ENCODE data around the gene EMILIN1. TPM values are rescaled to one million over a fixed set of nuclear protein-coding genes. Genes with fewer than 3 reads are reported as not detected.
A peak's percentile ranks its signal among the peaks of the same experiment; 100 is the strongest.

EMILIN1 gene
- total RNA-seq, 2 donors from 2014 or later, result 1.9 to 2.1 TPM

DNA sequence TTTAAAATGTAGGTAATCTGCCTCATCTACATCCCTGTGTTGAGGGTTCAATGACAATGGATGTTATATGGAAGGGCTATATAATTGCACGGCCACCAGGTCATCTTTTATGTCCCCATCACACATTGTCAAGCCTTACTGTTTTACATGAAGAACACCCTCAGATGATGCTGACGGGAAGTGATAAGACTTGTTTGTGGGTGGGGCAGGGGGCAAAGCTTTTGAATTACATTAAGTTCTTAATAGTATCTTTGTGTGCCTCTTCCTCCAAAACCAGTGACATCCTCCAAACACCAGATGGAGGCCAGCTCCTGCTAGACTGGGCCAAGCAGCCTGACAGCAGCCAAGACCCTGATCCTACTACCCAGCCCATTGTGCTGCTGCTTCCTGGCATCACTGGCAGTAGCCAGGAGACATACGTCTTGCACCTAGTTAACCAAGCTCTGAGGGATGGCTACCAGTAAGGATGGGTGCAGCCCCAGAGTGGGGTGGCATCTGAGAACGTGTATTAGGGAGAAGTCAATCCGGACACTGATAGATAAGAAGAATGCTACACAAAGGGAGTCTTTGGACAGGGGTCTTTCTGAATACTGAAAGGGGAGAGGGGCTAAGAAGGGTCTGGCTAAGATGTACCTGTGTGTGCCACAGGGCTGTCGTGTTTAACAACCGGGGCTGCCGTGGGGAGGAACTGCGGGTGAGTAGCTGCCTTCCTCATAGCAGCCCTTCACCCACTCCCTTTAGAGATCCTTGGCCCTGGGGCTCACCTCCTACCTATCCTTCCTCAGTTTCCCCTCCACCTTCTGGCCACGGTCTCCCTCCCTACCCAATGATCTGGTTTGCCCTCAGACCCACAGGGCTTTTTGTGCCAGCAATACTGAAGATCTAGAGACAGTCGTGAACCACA lies 50.5 kb downstream of the EMILIN1 start:
- DNase-seq, result no peak
- H3K27ac Mint-ChIP-seq, result peak overlapping the region; percentile 28
- H3K36me3 Mint-ChIP-seq (ENCODE audit: low read depth), result peaks cover 27% of the 10 kb centered on the region
- peaks cover 17% of the 10 kb centered on the region for H3K27me3 Mint-ChIP-seq (ENCODE audit: insufficient read depth)
- no peaks in the 10 kb centered on the region for H3K9me3 Mint-ChIP-seq
- peaks cover 10% of the 10 kb centered on the region for H3K4me1 Mint-ChIP-seq
- Histone ChIP-seq H3K27ac (ENCODE audit: low read depth, low read length) (no peak overlapping the region), H3K27me3 (ENCODE audit: control insufficient read depth, insufficient read depth, low read length, poor library complexity, severe bottlenecking) (peaks cover 9% of the 10 kb centered on the region), H3K9me3 (ENCODE audit: control insufficient read depth, low read length) (no peaks in the 10 kb centered on the region), H3K4me3 (ENCODE audit: low read length) (no peak overlapping the region), H3K36me3 (ENCODE audit: control insufficient read depth, insufficient read depth, low read length) (peaks cover 30% of the 10 kb centered on the region), H3K4me1 (ENCODE audit: control insufficient read depth, insufficient read depth, low read length) (no peaks in the 10 kb centered on the region), H3K9ac (ENCODE audit: extremely low read depth, low read length, poor library complexity, severe bottlenecking) (no peak overlapping the region)
- H3K4me3 Mint-ChIP-seq, result no peak overlapping the region
- TF ChIP-seq, protein P1, sequence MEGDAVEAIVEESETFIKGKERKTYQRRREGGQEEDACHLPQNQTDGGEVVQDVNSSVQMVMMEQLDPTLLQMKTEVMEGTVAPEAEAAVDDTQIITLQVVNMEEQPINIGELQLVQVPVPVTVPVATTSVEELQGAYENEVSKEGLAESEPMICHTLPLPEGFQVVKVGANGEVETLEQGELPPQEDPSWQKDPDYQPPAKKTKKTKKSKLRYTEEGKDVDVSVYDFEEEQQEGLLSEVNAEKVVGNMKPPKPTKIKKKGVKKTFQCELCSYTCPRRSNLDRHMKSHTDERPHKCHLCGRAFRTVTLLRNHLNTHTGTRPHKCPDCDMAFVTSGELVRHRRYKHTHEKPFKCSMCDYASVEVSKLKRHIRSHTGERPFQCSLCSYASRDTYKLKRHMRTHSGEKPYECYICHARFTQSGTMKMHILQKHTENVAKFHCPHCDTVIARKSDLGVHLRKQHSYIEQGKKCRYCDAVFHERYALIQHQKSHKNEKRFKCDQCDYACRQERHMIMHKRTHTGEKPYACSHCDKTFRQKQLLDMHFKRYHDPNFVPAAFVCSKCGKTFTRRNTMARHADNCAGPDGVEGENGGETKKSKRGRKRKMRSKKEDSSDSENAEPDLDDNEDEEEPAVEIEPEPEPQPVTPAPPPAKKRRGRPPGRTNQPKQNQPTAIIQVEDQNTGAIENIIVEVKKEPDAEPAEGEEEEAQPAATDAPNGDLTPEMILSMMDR (conservative IDR thresholded peaks at IDR 0.05), result no peak
- 92 to 94% methylated on average over 8 to 11 of the region's 11 CpGs for WGBS, 2 experiments (ENCODE audit: insufficient coverage in 1 of 2, insufficient read length in 1 of 2)

DNA sequence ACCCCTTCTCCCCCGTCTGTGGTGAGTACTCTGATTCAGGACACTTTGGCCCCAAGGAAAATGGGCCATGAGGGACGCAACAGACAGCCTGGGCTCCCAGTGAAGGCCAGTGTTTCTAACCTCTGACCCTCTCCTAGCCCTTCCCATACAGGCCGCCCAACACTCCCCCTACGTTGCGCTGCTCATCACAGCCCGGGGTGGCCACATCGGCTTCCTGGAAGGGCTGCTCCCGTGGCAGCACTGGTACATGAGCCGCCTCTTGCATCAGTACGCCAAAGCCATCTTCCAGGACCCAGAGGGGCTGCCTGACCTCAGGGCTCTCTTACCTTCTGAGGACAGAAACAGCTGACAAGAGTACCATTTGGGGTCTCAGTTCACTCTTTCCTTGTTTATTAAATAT lies 52.0 kb downstream of the EMILIN1 start:
- no peak overlapping the region for H3K9ac ChIP-seq (ENCODE audit: extremely low read depth, low read length, poor library complexity, severe bottlenecking)
- DNase-seq, result no peak
- H3K27me3 ChIP-seq (ENCODE audit: control insufficient read depth, insufficient read depth, low read length, poor library complexity, severe bottlenecking), result no peaks in the 10 kb centered on the region
- H3K4me3 ChIP-seq (ENCODE audit: low read length), result no peak overlapping the region
- TF ChIP-seq, protein P1 (conservative IDR thresholded peaks at IDR 0.05), result no peak
- 95 to 96% methylated on average over 9 to 10 of the region's 10 CpGs for WGBS, 2 experiments (ENCODE audit: insufficient coverage in 1 of 2, insufficient read length in 1 of 2)
- H3K4me1 Mint-ChIP-seq, result peaks cover 10% of the 10 kb centered on the region
- no peaks in the 10 kb centered on the region for H3K9me3 ChIP-seq (ENCODE audit: control insufficient read depth, low read length)
- no peaks in the 10 kb centered on the region for H3K4me1 ChIP-seq (ENCODE audit: control insufficient read depth, insufficient read depth, low read length)
- no peaks in the 10 kb centered on the region for H3K9me3 Mint-ChIP-seq
- no peak overlapping the region for H3K27ac ChIP-seq (ENCODE audit: low read depth, low read length)
- H3K27ac Mint-ChIP-seq, result no peak overlapping the region
- peaks cover 27% of the 10 kb centered on the region for H3K36me3 Mint-ChIP-seq (ENCODE audit: low read depth)
- no peak overlapping the region for H3K4me3 Mint-ChIP-seq
- H3K36me3 ChIP-seq (ENCODE audit: control insufficient read depth, insufficient read depth, low read length), result peaks cover 30% of the 10 kb centered on the region
- peaks cover 6% of the 10 kb centered on the region for H3K27me3 Mint-ChIP-seq (ENCODE audit: insufficient read depth)

DNA sequence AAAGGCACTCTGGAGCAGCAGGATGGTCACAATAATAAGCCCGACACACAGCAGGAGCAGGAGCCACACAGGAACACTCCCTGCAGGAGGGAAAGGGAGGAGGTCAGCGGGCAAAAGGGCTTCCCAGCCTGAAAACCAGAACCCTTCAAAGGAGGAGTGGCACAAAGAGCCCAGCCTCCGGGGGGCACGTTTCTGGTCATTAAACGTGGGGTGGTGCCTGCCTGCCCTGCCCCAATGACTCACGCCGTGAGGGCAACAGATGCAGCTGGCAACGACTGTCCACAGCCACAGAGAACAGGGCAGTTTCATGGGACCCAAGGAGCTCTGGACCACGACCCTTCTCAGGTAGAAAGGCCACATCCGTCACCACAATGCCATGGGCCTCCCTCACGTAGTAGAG lies 53.0 kb downstream of the EMILIN1 start:
- no peak overlapping the region for H3K27ac ChIP-seq (ENCODE audit: low read depth, low read length)
- WGBS, 2 experiments (ENCODE audit: insufficient coverage in 1 of 2, insufficient read length in 1 of 2), result 95 to 96% methylated on average over 11 of the region's 11 CpGs
- no peaks in the 10 kb centered on the region for H3K9me3 ChIP-seq (ENCODE audit: control insufficient read depth, low read length)
- Mint-ChIP-seq H3K4me1 (peaks cover 10% of the 10 kb centered on the region), H3K36me3 (ENCODE audit: low read depth) (peaks cover 27% of the 10 kb centered on the region), H3K9me3 (no peaks in the 10 kb centered on the region), H3K27ac (no peak overlapping the region), H3K4me3 (no peak overlapping the region), H3K27me3 (ENCODE audit: insufficient read depth) (no peaks in the 10 kb centered on the region)
- no peak overlapping the region for H3K4me3 ChIP-seq (ENCODE audit: low read length)
- DNase-seq, result peak; percentile 34
- no peak overlapping the region for H3K9ac ChIP-seq (ENCODE audit: extremely low read depth, low read length, poor library complexity, severe bottlenecking)
- TF ChIP-seq, protein P1 (conservative IDR thresholded peaks at IDR 0.05), result no peak
- no peaks in the 10 kb centered on the region for H3K27me3 ChIP-seq (ENCODE audit: control insufficient read depth, insufficient read depth, low read length, poor library complexity, severe bottlenecking)
- H3K4me1 ChIP-seq (ENCODE audit: control insufficient read depth, insufficient read depth, low read length), result no peaks in the 10 kb centered on the region
- H3K36me3 ChIP-seq (ENCODE audit: control insufficient read depth, insufficient read depth, low read length), result peaks cover 30% of the 10 kb centered on the region

Data from endodermal cell (in vitro differentiated cells).